Measurements from ENCODE around the gene IDH3A.

Gene IDH3A

GRCh38 chr15:78107471-78107870 is 41.7 kb upstream of the IDH3A start:
- H3K4me1 ChIP-seq (ENCODE audit: control insufficient read depth, insufficient read depth, low read length, poor library complexity, severe bottlenecking) = peaks cover 37% of the 10 kb centered on the region
- H3K36me3 ChIP-seq (ENCODE audit: control insufficient read depth, insufficient read depth, low read length) = no peaks in the 10 kb centered on the region
- H3K4me3 ChIP-seq (ENCODE audit: insufficient read depth, low read depth, low read length, poor library complexity, severe bottlenecking) = no peak overlapping the region
- no peaks in the 10 kb centered on the region for H3K9me3 ChIP-seq (ENCODE audit: control insufficient read depth, low read length)
- H3K27me3 ChIP-seq (replicated peaks; ENCODE audit: control insufficient read depth, insufficient read depth, low read length, poor library complexity, severe bottlenecking) = no peaks in the 10 kb centered on the region
- H3K27ac ChIP-seq (ENCODE audit: insufficient read depth, low read length, poor library complexity, severe bottlenecking) = no peak overlapping the region
- no peak for DNase-seq

DNA sequence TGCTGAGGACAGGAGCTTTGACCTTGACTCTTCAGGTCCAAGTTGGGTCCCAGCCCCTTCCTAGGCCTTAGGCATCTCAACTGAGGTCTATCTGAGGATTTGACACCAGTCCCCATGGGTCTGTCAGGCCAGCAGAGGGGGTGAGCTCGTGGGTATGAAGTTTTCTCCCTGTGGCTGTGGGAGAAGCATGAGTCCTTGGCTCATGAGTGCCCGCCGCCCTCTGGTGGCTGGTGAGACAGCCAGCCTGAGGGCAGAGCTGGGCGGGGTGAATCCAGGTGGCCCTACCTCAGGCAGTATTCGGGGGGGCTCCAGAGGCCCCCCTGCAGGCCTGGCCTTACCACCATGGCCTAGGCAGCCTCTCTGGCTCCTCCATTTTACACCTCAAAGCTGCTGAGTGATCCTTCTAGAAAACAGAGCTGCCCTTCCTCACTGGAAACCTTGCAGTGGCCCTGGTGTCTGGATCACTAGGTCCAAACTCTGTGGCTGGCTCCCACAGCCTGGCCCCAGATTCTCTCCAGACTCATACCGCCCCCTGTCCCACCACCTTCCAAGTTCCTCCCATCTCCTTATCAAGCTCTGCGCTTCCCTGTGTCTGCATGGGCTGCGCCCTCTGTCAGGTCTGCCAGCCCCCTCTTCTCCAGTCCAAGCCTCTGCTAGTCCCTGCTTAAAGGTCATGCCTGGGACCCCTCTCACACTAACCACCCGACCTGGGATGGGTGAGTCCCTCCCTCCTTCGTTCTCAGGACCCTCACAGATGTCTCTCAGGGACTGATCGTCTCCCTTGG is 40.7 kb upstream of the IDH3A start:
- Histone ChIP-seq H3K27ac (ENCODE audit: insufficient read depth, low read length, poor library complexity, severe bottlenecking) (no peak overlapping the region), H3K4me1 (ENCODE audit: control insufficient read depth, insufficient read depth, low read length, poor library complexity, severe bottlenecking) (peaks cover 27% of the 10 kb centered on the region), H3K4me3 (ENCODE audit: insufficient read depth, low read depth, low read length, poor library complexity, severe bottlenecking) (no peak overlapping the region), H3K36me3 (ENCODE audit: control insufficient read depth, insufficient read depth, low read length) (no peaks in the 10 kb centered on the region), H3K27me3 (replicated peaks; ENCODE audit: control insufficient read depth, insufficient read depth, low read length, poor library complexity, severe bottlenecking) (no peaks in the 10 kb centered on the region), H3K9me3 (ENCODE audit: control insufficient read depth, low read length) (no peaks in the 10 kb centered on the region)
- peak; percentile 67 to 76 (median 71) for DNase-seq

GRCh38 chr15:78109156-78109555 is 40.0 kb upstream of the IDH3A start:
- no peaks in the 10 kb centered on the region for H3K27me3 ChIP-seq (replicated peaks; ENCODE audit: control insufficient read depth, insufficient read depth, low read length, poor library complexity, severe bottlenecking)
- no peaks in the 10 kb centered on the region for H3K36me3 ChIP-seq (ENCODE audit: control insufficient read depth, insufficient read depth, low read length)
- DNase-seq = no peak
- peaks cover 20% of the 10 kb centered on the region for H3K4me1 ChIP-seq (ENCODE audit: control insufficient read depth, insufficient read depth, low read length, poor library complexity, severe bottlenecking)
- H3K27ac ChIP-seq (ENCODE audit: insufficient read depth, low read length, poor library complexity, severe bottlenecking) = no peak overlapping the region
- no peaks in the 10 kb centered on the region for H3K9me3 ChIP-seq (ENCODE audit: control insufficient read depth, low read length)
- H3K4me3 ChIP-seq (ENCODE audit: insufficient read depth, low read depth, low read length, poor library complexity, severe bottlenecking) = no peak overlapping the region

DNA sequence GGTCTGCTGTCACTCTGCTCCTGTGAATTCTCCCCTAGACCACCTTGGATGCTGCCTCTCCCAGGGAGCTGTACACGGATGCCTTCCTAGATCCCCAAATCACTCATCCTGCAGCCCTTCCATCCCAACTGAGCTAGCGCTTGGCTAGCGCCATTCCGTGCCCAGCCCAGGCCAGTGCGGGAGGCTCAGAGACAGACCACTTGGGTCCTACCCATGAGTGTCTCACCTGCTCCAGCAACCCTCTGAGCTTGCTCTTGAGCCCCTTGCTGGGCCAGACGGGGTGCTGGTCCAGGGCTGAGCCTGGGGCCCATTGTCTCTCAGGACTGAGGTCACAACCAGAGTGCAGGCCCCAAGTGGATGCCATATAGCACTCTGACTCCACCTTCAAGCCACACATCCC is 39.1 kb upstream of the IDH3A start:
- no peak for DNase-seq
- H3K27ac ChIP-seq (ENCODE audit: insufficient read depth, low read length, poor library complexity, severe bottlenecking) = no peak overlapping the region
- no peaks in the 10 kb centered on the region for H3K9me3 ChIP-seq (ENCODE audit: control insufficient read depth, low read length)
- peaks cover 11% of the 10 kb centered on the region for H3K4me1 ChIP-seq (ENCODE audit: control insufficient read depth, insufficient read depth, low read length, poor library complexity, severe bottlenecking)
- H3K4me3 ChIP-seq (ENCODE audit: insufficient read depth, low read depth, low read length, poor library complexity, severe bottlenecking) = no peak overlapping the region
- no peaks in the 10 kb centered on the region for H3K36me3 ChIP-seq (ENCODE audit: control insufficient read depth, insufficient read depth, low read length)
- no peaks in the 10 kb centered on the region for H3K27me3 ChIP-seq (replicated peaks; ENCODE audit: control insufficient read depth, insufficient read depth, low read length, poor library complexity, severe bottlenecking)

DNA sequence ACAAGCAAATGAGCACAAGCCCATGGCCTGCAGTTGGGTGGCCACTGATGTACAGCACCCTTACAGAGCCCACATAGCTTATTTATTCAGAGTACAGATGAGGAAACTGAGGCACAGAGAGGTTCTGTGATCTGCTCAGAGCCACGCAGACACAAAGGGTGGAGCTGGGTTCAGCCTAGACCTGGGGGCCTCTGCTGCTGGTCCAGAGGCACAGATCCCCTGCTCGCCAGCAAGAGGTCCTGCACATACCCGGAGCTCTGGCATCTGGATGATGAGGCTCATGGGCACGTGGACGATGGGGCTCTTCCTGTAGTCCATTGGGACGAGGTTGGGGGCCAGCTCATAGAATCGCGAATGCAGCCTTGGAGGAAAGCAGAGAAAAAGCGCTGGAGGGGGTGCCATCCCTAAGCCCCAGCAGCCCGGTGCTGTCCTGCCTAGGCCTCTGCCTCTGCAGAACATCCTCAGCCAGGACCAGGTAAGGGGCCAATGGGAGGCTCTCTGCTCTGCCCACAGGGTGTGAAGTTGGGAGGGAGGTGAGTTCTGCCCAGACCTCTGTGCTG is 38.2 kb upstream of the IDH3A start:
- H3K36me3 ChIP-seq (ENCODE audit: control insufficient read depth, insufficient read depth, low read length) = no peaks in the 10 kb centered on the region
- H3K4me3 ChIP-seq (ENCODE audit: insufficient read depth, low read depth, low read length, poor library complexity, severe bottlenecking) = no peak overlapping the region
- H3K27me3 ChIP-seq (replicated peaks; ENCODE audit: control insufficient read depth, insufficient read depth, low read length, poor library complexity, severe bottlenecking) = no peaks in the 10 kb centered on the region
- no peaks in the 10 kb centered on the region for H3K9me3 ChIP-seq (ENCODE audit: control insufficient read depth, low read length)
- no peak overlapping the region for H3K27ac ChIP-seq (ENCODE audit: insufficient read depth, low read length, poor library complexity, severe bottlenecking)
- no peak for DNase-seq
- H3K4me1 ChIP-seq (ENCODE audit: control insufficient read depth, insufficient read depth, low read length, poor library complexity, severe bottlenecking) = peaks cover 2% of the 10 kb centered on the region

- H3K27me3 ChIP-seq (replicated peaks; ENCODE audit: control insufficient read depth, insufficient read depth, low read length, poor library complexity, severe bottlenecking) = no peaks in the 10 kb centered on the region
- no peak for DNase-seq
- no peaks in the 10 kb centered on the region for H3K4me1 ChIP-seq (ENCODE audit: control insufficient read depth, insufficient read depth, low read length, poor library complexity, severe bottlenecking)
- no peaks in the 10 kb centered on the region for H3K9me3 ChIP-seq (ENCODE audit: control insufficient read depth, low read length)
- H3K27ac ChIP-seq (ENCODE audit: insufficient read depth, low read length, poor library complexity, severe bottlenecking) = no peak overlapping the region
- H3K36me3 ChIP-seq (ENCODE audit: control insufficient read depth, insufficient read depth, low read length) = no peaks in the 10 kb centered on the region
- H3K4me3 ChIP-seq (ENCODE audit: insufficient read depth, low read depth, low read length, poor library complexity, severe bottlenecking) = no peak overlapping the region
These were observed 37.4 kb upstream of the IDH3A start for GRCh38 chr15:78111788-78112187.

DNA sequence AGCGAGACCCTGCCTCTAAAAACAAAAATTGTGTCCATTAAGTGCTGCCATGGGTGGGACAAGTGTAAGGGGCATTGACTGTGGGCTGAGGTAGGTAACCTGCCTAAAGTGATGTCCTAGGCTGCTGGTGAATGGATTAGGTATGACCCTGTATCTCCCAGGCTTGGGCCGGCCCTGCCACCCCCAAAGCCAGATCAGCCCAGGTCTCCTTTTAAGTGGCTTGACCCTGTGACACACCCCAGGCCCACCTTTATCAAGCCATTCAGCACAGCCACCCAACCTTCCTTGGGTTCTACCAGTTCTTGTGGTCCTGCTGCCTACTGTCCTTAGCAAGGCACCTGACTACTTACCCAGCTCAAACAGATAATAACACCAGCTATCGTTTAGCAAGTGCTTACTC is 36.6 kb upstream of the IDH3A start:
- H3K9me3 ChIP-seq (ENCODE audit: control insufficient read depth, low read length) = no peaks in the 10 kb centered on the region

DNA sequence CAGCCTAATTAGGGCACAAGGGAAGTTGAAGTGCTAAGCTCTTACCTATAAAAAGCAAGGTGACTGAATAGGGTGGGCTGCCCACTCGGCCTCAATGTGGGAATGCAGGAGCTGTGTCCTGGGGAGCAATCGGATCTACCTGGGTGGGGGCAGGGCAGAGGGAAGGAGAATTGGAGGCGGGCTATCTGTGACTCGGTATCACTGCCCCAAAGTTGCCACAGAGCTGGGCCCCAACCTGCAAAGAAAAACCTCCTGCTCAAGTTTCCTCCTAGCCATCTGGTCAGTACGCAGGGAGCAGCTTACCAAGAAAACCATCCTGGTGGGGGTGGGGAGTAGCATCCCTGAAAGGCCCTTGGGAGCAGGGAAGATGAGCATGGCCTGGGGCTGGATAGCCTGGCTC is 28.6 kb upstream of the IDH3A start:
- Histone ChIP-seq H3K9me3 (ENCODE audit: control insufficient read depth, low read length) (no peaks in the 10 kb centered on the region), H3K27ac (ENCODE audit: insufficient read depth, low read length, poor library complexity, severe bottlenecking) (no peak overlapping the region), H3K4me3 (ENCODE audit: insufficient read depth, low read depth, low read length, poor library complexity, severe bottlenecking) (no peak overlapping the region), H3K36me3 (ENCODE audit: control insufficient read depth, insufficient read depth, low read length) (no peaks in the 10 kb centered on the region), H3K27me3 (replicated peaks; ENCODE audit: control insufficient read depth, insufficient read depth, low read length, poor library complexity, severe bottlenecking) (no peaks in the 10 kb centered on the region), H3K4me1 (ENCODE audit: control insufficient read depth, insufficient read depth, low read length, poor library complexity, severe bottlenecking) (no peaks in the 10 kb centered on the region)
- DNase-seq = no peak

More for the DNA sequence above, 36.6 kb upstream of the IDH3A start:
- Histone ChIP-seq H3K27ac (ENCODE audit: insufficient read depth, low read length, poor library complexity, severe bottlenecking) (no peak overlapping the region), H3K4me3 (ENCODE audit: insufficient read depth, low read depth, low read length, poor library complexity, severe bottlenecking) (no peak overlapping the region), H3K4me1 (ENCODE audit: control insufficient read depth, insufficient read depth, low read length, poor library complexity, severe bottlenecking) (no peaks in the 10 kb centered on the region), H3K27me3 (replicated peaks; ENCODE audit: control insufficient read depth, insufficient read depth, low read length, poor library complexity, severe bottlenecking) (no peaks in the 10 kb centered on the region), H3K36me3 (ENCODE audit: control insufficient read depth, insufficient read depth, low read length) (no peaks in the 10 kb centered on the region)
- no peak for DNase-seq

GRCh38 chr15:78125267-78125666 is 23.9 kb upstream of the IDH3A start:
- Histone ChIP-seq H3K27ac (ENCODE audit: insufficient read depth, low read length, poor library complexity, severe bottlenecking) (no peak overlapping the region), H3K4me1 (ENCODE audit: control insufficient read depth, insufficient read depth, low read length, poor library complexity, severe bottlenecking) (no peaks in the 10 kb centered on the region), H3K4me3 (ENCODE audit: insufficient read depth, low read depth, low read length, poor library complexity, severe bottlenecking) (no peak overlapping the region), H3K9me3 (ENCODE audit: control insufficient read depth, low read length) (no peaks in the 10 kb centered on the region), H3K36me3 (ENCODE audit: control insufficient read depth, insufficient read depth, low read length) (no peaks in the 10 kb centered on the region), H3K27me3 (replicated peaks; ENCODE audit: control insufficient read depth, insufficient read depth, low read length, poor library complexity, severe bottlenecking) (no peaks in the 10 kb centered on the region)
- no peak for DNase-seq

DNA sequence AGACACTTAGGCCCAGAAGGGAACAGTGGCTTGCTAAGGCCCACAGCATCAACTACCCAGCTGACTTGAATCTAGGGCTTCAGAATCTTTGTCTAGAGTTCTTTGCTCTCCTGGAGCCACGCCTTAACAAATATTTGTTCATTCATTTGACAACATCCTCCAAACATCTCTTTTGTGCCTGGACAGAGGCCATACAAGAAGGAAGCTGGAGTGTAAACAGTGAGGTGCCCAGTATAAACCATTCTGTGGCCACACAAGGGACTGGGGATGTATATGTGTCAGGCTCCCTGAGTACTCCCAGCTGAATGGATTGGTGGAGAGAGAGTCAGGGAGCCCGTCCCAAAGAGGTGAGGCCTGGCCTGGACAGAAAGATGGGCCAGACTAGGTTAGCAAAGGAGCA is 21.3 kb upstream of the IDH3A start:
- no peak overlapping the region for H3K4me3 ChIP-seq (ENCODE audit: insufficient read depth, low read depth, low read length, poor library complexity, severe bottlenecking)

More for the DNA sequence above, 21.3 kb upstream of the IDH3A start:
- peaks cover 11% of the 10 kb centered on the region for H3K4me1 ChIP-seq (ENCODE audit: control insufficient read depth, insufficient read depth, low read length, poor library complexity, severe bottlenecking)
- H3K27ac ChIP-seq (ENCODE audit: insufficient read depth, low read length, poor library complexity, severe bottlenecking) = no peak overlapping the region
- H3K9me3 ChIP-seq (ENCODE audit: control insufficient read depth, low read length) = no peaks in the 10 kb centered on the region
- no peak for DNase-seq
- H3K36me3 ChIP-seq (ENCODE audit: control insufficient read depth, insufficient read depth, low read length) = no peaks in the 10 kb centered on the region
- H3K27me3 ChIP-seq (replicated peaks; ENCODE audit: control insufficient read depth, insufficient read depth, low read length, poor library complexity, severe bottlenecking) = no peaks in the 10 kb centered on the region

All from effector memory CD4-positive, alpha-beta T cell (primary cell).